ENCODE results near the gene JHY.

JHY gene

GRCh38 chr11:122963961-122964360 is 81.4 kb downstream of the JHY start:
- no peak for DNase-seq

GRCh38 chr11:122976061-122976733 is 93.6 kb downstream of the JHY start:
- no peak for DNase-seq

- DNase-seq, result peak; percentile 31
Measured at GRCh38 chr11:122976734-122977469, 94.3 kb downstream of the JHY start.

GRCh38 chr11:122977470-122978298 is 95.1 kb downstream of the JHY start:
- no peak for DNase-seq

- DNase-seq, result no peak
Measured at GRCh38 chr11:122978299-122978620, 95.7 kb downstream of the JHY start.

GRCh38 chr11:122979103-122979814 is 96.7 kb downstream of the JHY start:
- no peak for DNase-seq

- no peak for DNase-seq
Measured at GRCh38 chr11:122979815-122980595, 97.4 kb downstream of the JHY start.

GRCh38 chr11:122981388-122982264 is 99.1 kb downstream of the JHY start, which contains the start of gene BSX:
BSX (minus strand) TSS chr11:122981834; CDS start chr11:122981671, 163 bp downstream.
- peak; percentile 80 for DNase-seq

- DNase-seq, result peak; percentile 26
Measured at GRCh38 chr11:122983438-122984185, 101.1 kb downstream of the JHY start.

GRCh38 chr11:122984186-122985011 is 101.8 kb downstream of the JHY start:
- DNase-seq, result peak; percentile 32

- DNase-seq, result no peak
Measured at GRCh38 chr11:122995526-122995925, 113.0 kb downstream of the JHY start.

GRCh38 chr11:122998727-122999366 is 116.3 kb downstream of the JHY start:
- DNase-seq, result no peak

- DNase-seq, result no peak
Measured at GRCh38 chr11:123000721-123001120, 118.2 kb downstream of the JHY start.

GRCh38 chr11:123006860-123007542 is 124.4 kb downstream of the JHY start:
- no peak for DNase-seq

All from stimulated activated CD8-positive, alpha-beta memory T cell treated with anti-CD3 and anti-CD28 coated beads, Interleukin-4, amount 100 ng/mL, for 48 hours (primary cell).